Esophagus squamous epithelium (tissue), 5 donors: ENCODE data around the gene STAC3. TPM values are rescaled to one million over a fixed set of nuclear protein-coding genes. Genes with fewer than 3 reads are reported as not detected.

ENCODE experiments used
- DNase-seq: peaks from one replicate; lab custom pipeline; 2025; lab: John Stamatoyannopoulos, UW
- H3K27ac ChIP-seq, 4 donors: fragments of 200-600 bp; sonication (generic); one replicate each; pipeline ENCODE4 v1.5.1; 2016 to 2019; ENCODE audit warnings: mild to moderate bottlenecking in 1 of 4
- H3K27me3 ChIP-seq, 4 donors: fragments of 200-600 bp; sonication (generic); 1 replicate in 3 of 4; 2 replicates in 1 of 4; pipeline versions ENCODE4 v1.5.1 to v1.6.0; 2017 to 2021; ENCODE audit warnings: antibody characterized with exemption in 1 of 4
- H3K36me3 ChIP-seq, 3 donors: fragments of 200-600 bp; sonication (generic); one replicate each; pipeline ENCODE4 v1.5.1; 2016 to 2019
- H3K4me1 ChIP-seq, 3 donors: fragments of 200-600 bp; sonication (generic); one replicate each; pipeline ENCODE4 v1.5.1; 2017 to 2019
- H3K4me3 ChIP-seq, 4 donors: fragments of 200-600 bp; sonication (generic); 1 replicate in 3 of 4; 2 replicates in 1 of 4; pipeline ENCODE4 v1.5.1; 2016 to 2019; ENCODE audit warnings: mild to moderate bottlenecking in 2 of 4, moderate library complexity in 1 of 4
- H3K9me3 ChIP-seq, 3 donors: fragments of 200-600 bp; sonication (generic); one replicate each; pipeline ENCODE4 v1.5.1; 2016 to 2019
- POLR2A ChIP-seq, 4 donors: fragments of 450-650 bp; IDR thresholded peaks; one replicate each; pipeline ENCODE4 v1.6.1; 2017; ENCODE audit warnings: antibody characterized with exemption in 4 of 4, mild to moderate bottlenecking in 4 of 4, moderate library complexity in 3 of 4
- WGBS, 2 donors: methylation state at CpG; one replicate each; pipeline ENCODE4 v1.1.5; 2018; 5-methylcytosine and 5-hydroxymethylcytosine counted together
- intact Hi-C: fragments of 100-400 bp; cut with DNase I; formaldehyde crosslinking; loops from one replicate; pipeline ENCODE4 v1.15.0; 2022
- total RNA-seq, 4 donors: library from RNA; depleted of rRNA; stranded (reverse); fragments of >200 nt; gene quantifications; one replicate each; pipeline ENCODE4 v1.1.0, GENCODE V29; 2016
- TF ChIP-seq, protein P1 (sequence below), 6 experiments: fragments of 450-650 bp in 4 of 6; fragments of 200-600 bp in 2 of 6; sonication (generic) in 2 of 6; IDR thresholded peaks; one replicate each; pipeline ENCODE4 v1.5.1; 2016 to 2019; ENCODE audit warnings: antibody characterized with exemption in 6 of 6, mild to moderate bottlenecking in 4 of 6, moderate library complexity in 4 of 6
- donor health status: DM: yes; HTN: yes; CAD: no.

Gene STAC3
- total RNA-seq, 4 donors from 2014 or later: 0.29 to 0.95 (median 0.47) TPM

DNA sequence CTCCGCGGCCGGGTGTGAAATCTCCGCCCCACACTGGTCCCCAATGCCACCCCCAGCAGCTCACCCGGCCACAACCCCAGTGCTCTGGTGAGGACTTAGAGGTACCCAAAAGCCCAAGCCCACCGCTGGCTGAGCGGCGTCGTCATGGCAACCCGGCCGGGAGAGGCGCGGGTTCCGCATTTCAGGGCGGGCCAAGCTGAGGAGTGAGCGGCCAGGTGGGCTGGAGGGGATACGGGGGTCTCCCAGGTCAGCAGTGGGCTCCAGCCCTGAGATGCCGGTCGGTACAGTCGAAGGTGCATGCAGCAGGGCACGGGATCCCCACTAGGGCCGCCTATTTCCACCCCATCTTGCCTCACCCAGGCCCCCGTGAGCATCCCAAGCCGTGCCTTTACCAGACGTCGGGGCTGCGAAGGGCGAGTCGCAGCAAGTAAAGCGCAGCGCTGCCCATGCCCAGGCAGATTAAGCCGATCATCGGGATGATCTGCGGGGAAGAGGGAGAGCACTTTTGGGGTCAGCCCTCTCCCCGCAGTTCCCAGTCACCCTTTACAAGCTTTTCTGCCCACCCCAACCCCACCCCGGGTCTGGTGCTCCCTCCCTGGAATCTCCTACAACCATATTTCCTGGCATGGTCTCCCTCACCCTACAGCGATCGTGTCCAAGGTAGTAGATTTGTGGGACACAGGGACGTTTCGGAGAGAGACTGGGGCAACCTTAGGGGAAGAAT, 14.6 kb downstream of the STAC3 start:
- Histone ChIP-seq H3K27me3 (peaks cover 5 to 65% (median 19%) of the 10 kb centered on the region in 4 donors), H3K9me3 (no peaks in the 10 kb centered on the region), H3K4me3 (peak overlapping the region; percentile 5 to 45 (median 35)), H3K36me3 (peaks cover 15 to 36% (median 31%) of the 10 kb centered on the region in 3 donors), H3K27ac (peak overlapping the region in 3 of 4 donors; percentile 65 to 79 (median 66)), H3K4me1 (peaks cover 61 to 100% (median 61%) of the 10 kb centered on the region in 3 donors)
- intact Hi-C loops: no loop called here
- WGBS, 2 donors: 7 to 25% methylated on average over 6 to 14 of the region's 40 CpGs
- no peak for TF ChIP-seq POLR2A (IDR thresholded peaks at IDR 0.05)
- TF ChIP-seq, protein P1, sequence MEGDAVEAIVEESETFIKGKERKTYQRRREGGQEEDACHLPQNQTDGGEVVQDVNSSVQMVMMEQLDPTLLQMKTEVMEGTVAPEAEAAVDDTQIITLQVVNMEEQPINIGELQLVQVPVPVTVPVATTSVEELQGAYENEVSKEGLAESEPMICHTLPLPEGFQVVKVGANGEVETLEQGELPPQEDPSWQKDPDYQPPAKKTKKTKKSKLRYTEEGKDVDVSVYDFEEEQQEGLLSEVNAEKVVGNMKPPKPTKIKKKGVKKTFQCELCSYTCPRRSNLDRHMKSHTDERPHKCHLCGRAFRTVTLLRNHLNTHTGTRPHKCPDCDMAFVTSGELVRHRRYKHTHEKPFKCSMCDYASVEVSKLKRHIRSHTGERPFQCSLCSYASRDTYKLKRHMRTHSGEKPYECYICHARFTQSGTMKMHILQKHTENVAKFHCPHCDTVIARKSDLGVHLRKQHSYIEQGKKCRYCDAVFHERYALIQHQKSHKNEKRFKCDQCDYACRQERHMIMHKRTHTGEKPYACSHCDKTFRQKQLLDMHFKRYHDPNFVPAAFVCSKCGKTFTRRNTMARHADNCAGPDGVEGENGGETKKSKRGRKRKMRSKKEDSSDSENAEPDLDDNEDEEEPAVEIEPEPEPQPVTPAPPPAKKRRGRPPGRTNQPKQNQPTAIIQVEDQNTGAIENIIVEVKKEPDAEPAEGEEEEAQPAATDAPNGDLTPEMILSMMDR (IDR thresholded peaks at IDR 0.05): no peak
- DNase-seq: no peak

DNA sequence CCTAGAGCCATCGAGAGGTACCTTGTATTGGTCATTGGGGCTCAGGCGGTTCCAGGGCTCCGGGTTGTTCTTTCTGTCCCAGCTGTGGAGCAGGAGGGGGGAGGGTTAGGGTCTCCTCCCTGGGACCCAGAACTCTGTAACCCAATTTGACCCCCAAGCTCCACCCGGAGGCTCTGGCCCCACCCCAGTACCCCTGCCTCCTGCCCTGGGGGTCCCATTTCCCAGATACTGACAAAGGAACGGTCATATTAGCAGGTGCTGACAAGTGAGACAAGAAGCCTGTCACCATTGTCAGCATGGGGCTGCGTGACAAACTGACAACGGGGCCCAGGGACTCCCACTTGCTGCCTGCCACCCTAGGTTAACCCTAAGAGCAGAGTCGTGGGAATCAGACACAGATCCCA, 15.3 kb downstream of the STAC3 start:
- DNase-seq: no peak
- Histone ChIP-seq H3K4me3 (peak overlapping the region in 3 of 4 donors; percentile 26 to 45 (median 44)), H3K27me3 (peaks cover 0 to 59% (median 13%) of the 10 kb centered on the region in 4 donors), H3K36me3 (peaks cover 15 to 42% (median 31%) of the 10 kb centered on the region in 3 donors), H3K27ac (peak overlapping the region; percentile 39 to 79 (median 66)), H3K4me1 (peaks cover 61 to 100% (median 61%) of the 10 kb centered on the region in 3 donors), H3K9me3 (no peaks in the 10 kb centered on the region)
- intact Hi-C loops: no loop called here
- no peak for TF ChIP-seq POLR2A (IDR thresholded peaks at IDR 0.05)
- TF ChIP-seq, protein P1 (IDR thresholded peaks at IDR 0.05): no peak
- 28 to 36% methylated on average over 4 to 8 of the region's 8 CpGs for WGBS, 2 donors

DNA sequence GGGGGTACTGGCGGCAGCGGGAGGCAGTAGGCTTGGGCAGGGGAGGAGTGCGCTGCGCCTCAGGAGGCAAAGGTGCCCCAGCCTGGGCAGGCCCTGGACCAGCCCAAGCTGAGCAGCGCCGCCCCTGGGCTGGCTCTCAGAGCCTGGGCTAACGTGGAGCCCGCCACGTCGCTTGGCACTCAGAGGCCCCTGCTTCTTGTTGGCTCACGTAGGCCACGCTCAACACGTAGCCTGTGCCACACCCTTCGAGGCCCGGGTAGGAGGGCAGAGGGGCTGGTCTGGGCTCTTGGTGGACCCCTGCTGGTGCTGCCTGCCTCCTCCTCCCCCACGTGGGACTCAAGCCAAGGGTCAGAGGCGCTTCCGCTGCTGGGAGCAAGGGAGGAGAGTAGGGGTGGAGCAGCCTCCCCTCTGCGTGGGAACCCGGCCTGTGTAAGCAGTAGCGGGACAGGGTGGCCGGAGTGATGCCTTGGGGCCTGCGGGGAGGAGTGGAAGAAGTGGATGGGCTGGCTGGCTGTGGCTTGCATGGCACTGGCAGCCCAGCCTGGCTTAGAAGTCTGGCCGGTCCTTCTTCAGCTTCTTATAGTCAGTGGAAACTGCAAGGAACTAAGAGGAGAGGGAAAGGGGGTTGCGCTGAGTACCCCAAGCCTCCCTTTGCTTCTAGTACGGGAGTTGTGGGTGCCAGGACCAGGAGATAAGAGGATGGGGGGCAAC, 15.8 kb downstream of the STAC3 start:
- intact Hi-C loops: no loop called here
- H3K9me3 ChIP-seq: no peaks in the 10 kb centered on the region
- H3K4me3 ChIP-seq: peak overlapping the region in 3 of 4 donors; percentile 26 to 45 (median 44)
- no peak for DNase-seq
- peaks cover 15 to 43% (median 31%) of the 10 kb centered on the region in 3 donors for H3K36me3 ChIP-seq
- WGBS, 2 donors: 54 to 68% methylated on average over 10 of the region's 26 CpGs
- H3K27me3 ChIP-seq: peaks cover 0 to 53% (median 9%) of the 10 kb centered on the region in 4 donors
- peak overlapping the region; percentile 39 to 79 (median 66) for H3K27ac ChIP-seq
- H3K4me1 ChIP-seq: peaks cover 61 to 100% (median 61%) of the 10 kb centered on the region in 3 donors
- TF ChIP-seq, protein P1 (IDR thresholded peaks at IDR 0.05): no peak
- TF ChIP-seq POLR2A (IDR thresholded peaks at IDR 0.05): no peak

DNA sequence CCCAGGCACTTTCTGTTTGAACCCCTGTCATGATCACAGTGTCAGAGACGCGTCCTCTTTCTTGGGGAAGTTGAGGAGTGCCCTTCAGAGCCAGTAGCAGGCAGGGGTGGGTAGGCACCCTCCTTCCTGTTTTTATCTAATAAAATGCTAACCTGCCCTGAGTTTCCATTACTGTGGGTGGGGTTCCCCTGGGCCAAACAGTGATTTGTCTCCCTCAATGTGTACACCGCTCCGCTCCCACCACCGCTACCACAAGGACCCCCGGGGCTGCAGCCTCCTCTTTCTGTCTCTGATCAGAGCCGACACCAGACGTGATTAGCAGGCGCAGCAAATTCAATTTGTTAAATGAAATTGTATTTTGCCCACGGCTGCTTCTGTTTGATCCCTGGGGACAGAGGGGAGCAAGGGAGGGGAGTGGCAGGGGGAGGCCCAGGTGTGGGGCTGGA, 16.4 kb downstream of the STAC3 start:
- Histone ChIP-seq H3K4me3 (peak overlapping the region in 3 of 4 donors; percentile 2 to 45 (median 44)), H3K27ac (peak overlapping the region; percentile 39 to 79 (median 66)), H3K4me1 (peaks cover 56 to 100% (median 59%) of the 10 kb centered on the region in 3 donors), H3K27me3 (peaks cover 0 to 48% (median 4%) of the 10 kb centered on the region in 4 donors), H3K36me3 (peaks cover 15 to 43% (median 31%) of the 10 kb centered on the region in 3 donors), H3K9me3 (no peaks in the 10 kb centered on the region)
- intact Hi-C loops: no loop called here
- DNase-seq: no peak
- WGBS, 2 donors: 38 to 46% methylated on average over 3 to 9 of the region's 10 CpGs
- no peak for TF ChIP-seq POLR2A (IDR thresholded peaks at IDR 0.05)
- TF ChIP-seq, protein P1 (IDR thresholded peaks at IDR 0.05): no peak
